COR-L47 (cell line): ENCODE data around the gene KATNB1.
"Not testable (repeated sequence)": the region's sequence is repeated elsewhere in the genome, so short reads cannot be mapped to it uniquely, and the experiment has no call there.

Experiments used
- DNase-seq: peaks from one replicate; lab custom pipeline; 2025; lab: John Stamatoyannopoulos, UW

Gene KATNB1

DNA sequence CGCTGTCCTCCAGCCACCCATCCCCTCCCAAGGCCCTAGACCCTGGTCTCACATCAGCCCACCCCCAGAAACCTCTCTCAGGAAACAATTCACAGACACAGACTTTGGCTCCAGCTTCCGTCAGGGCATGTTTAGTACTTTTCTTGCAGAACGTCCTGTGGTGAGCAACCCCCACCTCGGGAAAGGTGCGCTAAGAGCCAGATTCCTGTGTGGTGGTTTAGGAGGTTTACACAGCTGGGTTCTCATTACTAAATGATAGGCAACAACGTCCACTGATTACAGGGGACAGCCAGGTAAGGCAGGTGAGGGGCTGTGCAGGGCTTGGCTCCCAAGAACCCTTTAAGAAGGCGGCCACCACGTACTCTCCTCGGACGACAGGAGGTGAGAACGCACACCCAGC is 37.4 kb downstream of the KATNB1 start:
- DNase-seq, result peak; percentile 12

DNA sequence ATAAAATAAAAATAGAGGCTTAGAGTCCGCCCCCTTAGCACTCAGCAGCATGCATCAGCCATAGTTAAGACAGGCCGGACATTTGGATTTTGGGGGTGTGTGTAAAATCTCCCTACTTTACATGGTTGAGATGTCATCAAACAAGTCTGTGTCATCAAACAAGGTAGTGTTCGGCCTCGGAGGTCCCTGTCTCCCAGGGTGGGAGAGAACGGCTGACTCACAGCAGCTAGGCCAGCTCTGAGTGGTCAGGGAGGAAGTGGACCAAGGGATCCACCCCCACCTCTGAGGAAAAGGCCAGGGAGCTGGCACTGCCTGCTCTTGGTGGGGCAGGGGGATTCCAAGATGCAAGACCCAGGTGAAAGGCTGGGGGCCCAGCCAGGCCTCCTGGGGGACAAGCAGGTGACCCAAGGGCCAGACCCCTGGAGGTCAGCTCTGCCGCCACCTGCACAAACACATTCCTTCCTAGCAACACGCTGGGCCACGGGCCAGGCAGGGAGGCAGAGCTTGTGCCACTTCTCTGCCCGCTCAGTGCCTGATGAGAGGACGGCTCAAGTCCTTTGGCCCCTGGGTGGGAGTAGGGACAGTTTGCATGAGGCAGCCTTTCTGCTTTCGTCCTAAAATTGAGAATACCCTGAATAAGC is 38.2 kb downstream of the KATNB1 start:
- DNase-seq, result no peak

DNA sequence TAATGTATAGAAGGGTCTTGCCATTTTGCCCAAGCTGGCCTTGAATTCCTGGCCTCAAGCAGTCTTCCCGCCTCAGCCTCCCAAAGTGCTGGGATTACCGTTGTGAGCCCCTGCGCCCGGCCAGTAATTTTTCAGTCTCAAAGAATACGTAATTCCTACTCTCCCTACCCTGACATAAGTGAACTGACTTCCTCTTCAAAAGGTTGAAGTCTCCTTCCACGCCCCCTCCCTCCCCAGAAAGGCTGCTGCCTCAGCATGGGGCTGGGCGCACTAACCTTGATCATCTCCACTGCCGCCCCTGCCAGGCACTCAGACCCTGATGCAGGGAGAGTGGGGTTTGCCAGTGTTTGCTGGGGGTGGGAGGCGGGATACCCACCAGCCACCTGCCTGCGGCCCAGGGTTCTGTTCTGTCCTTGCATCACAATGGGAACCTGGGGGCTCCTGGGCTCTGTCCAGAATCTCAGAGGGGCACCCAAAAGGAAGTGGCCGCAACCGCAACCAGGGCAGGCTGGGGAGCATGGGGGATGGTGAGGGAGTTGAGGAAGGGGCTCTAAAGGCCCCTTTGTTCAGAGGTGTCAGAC is 39.2 kb downstream of the KATNB1 start:
- no peak for DNase-seq

DNA sequence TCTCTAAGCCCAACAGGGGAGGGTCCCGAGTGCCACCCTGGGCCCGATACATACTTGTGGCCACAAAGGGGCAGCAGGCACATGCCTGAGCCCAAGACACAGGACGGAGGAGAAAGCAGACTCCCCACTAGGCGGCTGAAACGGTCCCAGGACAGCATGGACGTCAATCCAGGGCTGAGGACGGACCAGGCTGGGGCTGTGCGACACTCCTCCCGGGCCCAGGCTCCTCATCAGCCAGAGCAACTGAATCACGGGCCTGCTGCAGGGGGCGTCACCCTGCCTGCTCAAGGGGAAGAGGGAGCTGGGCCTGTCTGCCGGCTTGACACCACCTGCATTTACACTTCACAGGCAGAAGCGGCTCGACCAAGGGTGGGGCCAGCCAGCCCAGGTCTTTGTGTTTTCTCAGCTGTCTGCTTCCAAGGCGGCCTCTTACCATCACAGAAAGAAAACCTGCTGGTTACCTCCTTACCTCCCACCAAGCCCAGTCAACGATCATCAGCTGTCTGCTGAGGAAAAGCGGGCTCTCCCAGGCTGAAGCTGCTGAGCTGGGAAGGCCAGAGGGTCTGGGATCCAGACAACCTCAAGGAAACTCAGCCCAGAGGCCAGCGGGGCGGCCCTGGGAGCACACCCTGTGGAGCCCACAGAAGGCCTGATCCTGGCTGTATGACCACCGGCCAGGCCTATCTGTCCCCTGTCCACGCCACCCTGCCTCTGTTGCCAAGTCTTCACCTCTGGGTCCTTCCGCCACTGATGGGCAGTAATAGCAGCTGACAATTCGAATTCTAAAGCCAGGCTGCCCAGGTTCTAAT is 40.3 kb downstream of the KATNB1 start:
- DNase-seq, result peak; percentile 83

DNA sequence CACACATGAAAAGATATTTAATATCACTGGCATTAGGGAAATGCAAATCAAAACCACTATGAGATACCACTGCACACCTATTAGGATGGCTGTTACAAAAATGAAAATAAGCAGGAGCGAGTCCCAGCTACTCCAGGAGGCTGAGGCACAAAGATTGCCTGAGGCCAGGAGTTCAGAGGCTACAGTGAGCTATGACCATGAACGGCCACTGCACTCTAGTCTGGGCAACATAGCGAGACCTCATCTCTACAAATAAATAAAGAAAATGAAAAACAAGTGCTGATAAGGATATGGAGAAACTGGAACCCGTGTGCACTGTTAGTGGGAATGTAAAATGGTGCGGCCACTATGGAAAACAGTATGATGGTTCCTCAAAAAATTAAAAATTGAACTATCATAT is 43.1 kb downstream of the KATNB1 start:
- no peak for DNase-seq

DNA sequence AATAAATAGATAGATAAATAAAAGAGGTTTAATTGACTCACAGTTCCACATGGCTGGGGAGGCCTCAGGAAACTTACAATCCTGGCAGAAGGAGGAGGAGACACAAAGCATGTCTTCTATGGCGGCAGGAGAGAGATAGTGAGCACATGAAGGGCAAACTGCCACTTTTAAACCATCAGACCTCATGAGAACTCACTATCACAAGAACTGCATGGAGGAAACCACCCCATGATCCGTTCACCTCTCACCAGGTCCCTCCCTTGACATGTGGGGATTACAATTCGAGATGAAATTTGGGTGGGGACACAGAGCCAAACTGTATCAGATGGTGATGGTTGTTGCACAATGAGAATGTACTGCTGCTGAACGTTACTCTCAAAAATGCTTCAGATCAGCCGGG is 44.3 kb downstream of the KATNB1 start:
- DNase-seq, result not testable (repeated sequence)

DNA sequence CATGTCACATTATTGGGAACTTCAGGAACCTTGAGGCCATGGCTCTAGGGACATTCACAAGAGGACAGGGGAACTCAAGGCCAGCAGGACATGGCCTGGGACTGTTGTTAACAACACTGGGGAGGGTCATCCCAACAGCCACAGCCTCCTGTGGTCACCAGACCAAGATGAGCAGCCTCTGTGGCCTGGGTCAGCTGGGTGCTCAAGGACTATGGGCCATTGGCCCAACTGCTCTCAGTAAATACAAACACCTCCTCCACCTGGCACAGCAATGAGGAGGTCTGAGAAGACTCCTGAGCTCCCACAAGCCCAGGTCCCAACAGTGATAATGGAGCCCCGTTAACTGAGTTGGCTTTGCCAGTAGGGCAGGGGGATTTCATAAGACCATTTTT is 45.8 kb downstream of the KATNB1 start:
- DNase-seq, result no peak

DNA sequence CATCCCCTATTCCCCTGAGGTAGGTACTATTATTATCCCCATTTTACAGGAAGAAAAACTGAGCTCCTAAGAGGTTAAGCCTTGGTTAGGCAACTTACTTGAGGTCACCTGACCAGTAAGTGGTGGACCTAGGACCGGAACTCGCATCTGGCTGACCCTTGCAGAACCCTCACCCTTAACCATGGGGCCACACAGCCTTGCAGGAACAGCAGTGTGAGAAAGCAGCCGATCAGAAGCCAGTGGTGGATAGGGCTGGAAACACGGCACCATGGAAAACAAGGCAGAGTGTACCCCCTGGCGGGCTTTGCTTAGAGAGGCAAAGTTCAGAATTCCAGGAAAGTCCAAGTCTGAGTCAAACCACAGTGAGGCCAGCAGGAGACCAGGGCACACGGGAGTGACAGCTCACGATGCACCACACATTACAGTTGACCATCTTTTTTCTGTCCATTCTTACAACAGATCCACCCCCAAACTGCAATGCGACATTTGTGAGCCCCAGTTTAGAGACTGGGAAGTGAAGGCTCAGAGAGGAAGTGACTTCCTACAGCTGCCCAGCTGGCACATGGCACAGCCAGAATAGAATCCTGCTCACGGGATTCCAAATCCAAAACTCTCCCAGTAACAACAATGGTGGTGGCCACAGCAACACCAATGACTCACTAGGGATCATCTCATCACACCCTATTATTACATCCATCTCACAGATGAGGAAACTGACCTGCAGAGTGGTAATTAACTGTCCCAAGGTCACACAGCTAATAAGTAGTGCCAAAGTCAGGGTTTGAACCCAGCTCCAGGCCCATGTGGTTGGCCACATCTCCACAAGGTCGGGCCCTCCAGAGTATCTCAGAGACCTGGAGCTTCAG is 46.4 kb downstream of the KATNB1 start:
- no peak for DNase-seq

DNA sequence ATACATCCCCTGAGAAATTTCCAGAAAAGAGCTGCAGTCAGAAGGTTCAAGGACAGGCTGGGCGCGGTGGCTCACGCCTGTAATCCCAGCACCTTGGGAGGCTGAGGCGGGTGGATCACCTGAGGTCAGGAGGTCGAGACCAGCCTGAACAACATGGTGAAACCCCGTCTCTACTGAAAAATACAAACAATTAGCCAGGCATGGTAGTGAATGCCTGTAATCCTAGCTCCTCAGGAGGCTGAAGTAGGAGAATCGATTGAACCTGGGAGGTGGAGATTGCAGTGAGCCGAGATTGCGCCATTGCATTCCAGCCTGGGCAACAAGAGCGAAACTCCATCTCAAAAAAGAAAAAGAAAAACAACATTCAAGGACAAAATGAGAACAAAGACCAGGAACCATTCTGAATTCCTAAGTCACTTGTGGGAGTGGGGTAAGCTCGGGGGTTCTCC is 47.1 kb downstream of the KATNB1 start:
- not testable (repeated sequence) for DNase-seq

DNA sequence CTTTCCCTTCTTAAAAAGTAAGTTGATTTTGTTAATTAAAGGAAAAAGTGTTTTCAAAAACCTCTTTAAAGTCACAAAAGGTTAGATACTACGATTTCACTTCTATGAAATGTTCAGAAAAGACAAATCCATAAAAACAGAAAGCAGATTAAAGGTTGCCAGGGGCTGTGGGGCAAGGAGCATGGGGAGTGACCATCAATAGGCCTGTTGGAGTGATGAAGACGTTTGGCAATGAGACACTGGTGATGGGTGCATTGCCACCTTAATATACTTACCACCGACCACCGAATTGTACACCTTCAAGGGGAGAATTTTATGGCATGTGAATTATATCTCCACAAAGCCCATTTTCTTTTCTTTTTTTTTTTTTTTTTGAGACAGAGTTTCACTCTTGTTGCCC is 47.5 kb downstream of the KATNB1 start:
- DNase-seq, result no peak

DNA sequence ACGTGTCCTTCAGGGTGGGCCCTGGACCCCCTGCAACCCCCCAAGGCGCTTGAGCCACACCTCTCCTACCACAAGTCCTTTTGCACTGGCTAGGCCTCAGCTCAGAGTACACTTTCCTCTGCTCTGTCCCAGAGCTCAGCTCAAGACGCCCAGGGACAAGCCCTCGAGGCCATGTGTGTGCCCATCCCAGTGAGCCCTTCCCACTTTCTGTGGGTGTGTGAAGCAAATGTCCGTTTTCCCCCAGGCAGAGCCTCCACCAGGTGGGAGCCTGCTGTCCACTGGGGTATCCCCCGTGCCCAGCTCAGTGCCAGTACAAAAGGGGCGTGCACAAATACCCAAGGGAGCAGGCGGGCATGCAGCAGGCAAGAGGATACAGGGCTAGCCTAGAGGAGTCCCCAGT is 48.3 kb downstream of the KATNB1 start:
- no peak for DNase-seq

DNA sequence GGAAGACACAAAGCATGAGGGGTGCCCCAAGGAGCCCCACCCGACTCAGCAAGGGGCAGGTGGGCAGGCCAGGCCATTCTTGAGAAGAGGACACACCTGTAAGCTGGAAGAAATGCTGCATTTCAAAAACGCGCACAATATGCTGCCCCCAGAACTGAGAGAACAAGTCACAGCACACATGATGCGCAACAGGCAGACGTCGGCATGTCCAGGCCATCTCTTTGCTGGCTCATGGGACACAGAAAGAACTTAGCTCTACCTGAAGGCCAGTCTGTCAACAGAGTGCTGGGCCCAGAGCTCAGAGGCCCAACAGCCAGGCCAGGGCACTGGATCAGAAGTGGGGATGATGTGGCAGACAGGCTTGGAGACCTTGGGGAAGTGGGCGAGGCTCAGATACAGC is 48.8 kb downstream of the KATNB1 start:
- DNase-seq, result no peak

DNA sequence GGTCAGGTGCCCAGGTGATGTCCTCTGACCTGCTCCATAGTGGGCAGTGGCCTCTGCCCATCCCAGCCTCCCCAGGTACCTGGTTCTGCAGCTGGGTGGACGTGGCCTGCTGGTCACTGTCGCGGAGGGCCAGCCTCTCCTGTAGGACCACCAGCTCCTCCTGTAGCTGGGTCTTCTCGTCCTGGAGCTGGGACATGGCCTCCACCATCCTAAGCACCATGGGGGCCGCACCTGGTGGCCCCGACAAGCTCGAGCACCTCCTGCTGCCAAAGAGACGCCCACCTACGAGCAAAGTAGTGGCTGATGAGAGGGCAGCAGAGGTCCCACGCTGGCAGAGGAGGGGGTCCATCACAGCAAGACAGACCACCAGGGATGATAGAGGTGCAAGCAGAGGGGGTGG is 49.8 kb downstream of the KATNB1 start:
- DNase-seq, result no peak

DNA sequence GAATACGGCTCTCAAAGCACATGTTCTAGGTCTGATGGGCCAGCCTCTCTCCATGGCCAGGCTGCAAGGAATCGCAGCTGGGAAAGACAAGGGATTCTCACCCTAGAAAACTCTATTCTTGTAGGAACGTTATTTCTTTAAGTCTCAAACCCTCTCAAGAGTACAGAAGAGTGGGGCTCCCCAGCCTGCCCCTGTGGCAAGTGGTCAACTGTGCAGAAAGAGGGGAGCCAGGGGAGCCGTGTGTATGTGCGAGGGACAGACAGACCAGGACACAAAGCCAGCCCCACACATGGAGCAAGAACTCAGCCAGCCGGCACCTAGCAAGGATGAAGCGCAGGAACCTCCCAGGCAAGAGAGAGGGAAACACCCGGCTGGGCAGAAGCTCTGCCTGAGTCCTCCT is 50.4 kb downstream of the KATNB1 start:
- DNase-seq, result no peak

DNA sequence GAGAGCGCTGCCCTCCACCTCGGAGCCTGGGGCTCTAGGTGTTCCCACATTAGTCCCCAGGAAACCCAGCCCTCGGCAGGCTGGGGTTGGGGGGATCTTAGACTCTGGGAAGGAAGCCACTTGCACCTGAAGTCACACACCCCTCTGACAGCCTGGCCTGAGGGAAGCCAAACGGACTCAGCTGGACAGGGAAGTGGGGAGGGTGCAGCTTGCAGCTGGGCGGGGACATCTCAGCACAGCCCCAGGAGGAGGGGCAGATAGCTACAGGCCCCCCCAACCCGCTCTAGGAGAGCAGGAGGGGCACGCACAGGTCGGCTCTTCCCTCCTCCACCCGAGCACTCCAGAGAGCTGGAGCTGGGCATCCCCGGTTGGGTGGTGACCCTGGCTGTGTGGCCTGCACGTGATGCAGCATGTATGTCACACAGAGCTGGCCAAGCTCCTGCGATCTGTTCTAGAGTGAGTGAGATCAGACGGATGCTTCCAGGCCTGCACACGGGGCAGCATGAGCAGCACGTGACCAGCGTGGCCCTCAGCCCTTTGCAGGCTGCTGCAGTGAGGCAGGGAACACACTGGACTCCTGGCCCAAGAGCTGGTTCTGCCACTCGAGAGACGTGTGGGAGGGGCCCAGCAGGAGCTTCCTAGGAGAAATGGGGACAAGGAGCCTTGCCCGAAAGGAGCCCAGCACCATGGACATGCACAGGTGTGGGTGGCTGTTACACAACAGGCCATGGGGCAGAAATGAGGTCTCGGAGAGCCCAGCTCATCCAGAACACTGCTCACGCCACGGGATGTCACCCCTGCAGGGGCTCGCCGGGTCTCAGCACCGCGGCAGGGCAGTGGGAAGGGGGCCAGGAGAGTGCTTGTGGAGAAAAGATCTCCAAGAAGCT is 51.3 kb downstream of the KATNB1 start:
- no peak for DNase-seq

DNA sequence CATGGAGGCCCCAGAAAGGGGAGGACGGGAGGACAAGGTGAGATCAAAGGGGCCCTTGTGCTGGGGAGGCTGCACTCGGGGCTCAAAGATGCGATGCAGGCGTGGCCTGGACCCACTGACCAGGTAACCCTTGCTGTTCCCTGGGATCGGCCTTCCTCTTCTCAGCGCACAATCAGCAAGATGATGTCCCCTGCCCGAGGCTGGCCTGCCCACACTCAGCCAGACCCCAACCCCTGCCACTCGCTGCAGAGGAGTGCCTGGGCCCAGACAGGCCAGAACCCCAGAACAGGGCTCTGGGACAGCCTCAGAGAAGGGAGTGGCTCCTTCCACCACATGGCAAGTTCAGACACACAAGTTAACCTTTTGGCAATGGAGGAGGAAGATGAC is 51.9 kb downstream of the KATNB1 start:
- no peak for DNase-seq

DNA sequence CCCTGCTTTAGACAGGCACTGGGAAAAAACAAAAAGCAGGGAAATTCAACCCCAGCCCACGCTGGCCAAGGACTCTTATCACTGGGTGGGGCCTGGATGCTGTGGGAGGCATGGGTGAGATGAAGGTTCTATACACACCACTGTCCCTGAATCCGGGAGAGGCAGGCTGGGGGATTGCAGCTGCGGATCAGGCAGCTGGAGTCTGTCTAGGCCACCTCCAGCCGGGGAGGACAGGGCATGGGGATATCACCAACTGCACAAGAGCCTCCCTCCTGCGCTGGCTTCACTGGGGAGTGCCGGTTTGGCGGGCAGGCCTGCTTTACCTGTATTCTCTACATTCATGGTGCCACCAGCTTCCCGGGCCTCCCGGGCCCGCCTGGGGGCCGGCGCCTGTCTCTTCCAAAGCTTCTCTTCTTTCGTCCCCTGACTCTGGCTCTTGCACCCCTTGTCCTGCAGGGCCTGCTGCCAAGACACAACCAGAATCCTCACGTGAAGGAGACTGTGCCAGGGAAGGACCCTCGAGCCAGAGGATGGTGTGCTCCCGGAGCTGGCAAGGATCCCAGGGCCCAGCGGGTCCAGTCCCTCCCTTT is 52.8 kb downstream of the KATNB1 start:
- DNase-seq, result peak; percentile 83

DNA sequence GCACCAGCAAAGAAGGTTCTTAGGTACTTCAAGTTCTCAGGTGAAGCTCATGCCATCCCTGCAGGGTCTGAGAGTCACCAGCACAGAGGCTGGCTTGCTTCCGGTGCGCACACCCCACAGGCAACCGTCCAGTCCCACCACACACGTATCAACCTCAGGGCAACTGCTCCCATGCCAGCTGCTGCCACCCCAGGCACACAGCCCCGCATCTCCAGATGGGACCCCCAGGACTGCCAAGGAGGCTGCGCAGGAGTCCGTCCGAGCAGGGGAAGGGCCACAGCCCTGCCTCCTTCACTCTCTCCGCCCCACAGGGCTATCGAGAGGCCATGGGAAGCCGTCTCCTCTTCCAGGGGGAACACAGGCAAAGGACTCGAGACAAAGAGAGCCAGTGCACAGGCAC is 53.4 kb downstream of the KATNB1 start:
- DNase-seq, result no peak

DNA sequence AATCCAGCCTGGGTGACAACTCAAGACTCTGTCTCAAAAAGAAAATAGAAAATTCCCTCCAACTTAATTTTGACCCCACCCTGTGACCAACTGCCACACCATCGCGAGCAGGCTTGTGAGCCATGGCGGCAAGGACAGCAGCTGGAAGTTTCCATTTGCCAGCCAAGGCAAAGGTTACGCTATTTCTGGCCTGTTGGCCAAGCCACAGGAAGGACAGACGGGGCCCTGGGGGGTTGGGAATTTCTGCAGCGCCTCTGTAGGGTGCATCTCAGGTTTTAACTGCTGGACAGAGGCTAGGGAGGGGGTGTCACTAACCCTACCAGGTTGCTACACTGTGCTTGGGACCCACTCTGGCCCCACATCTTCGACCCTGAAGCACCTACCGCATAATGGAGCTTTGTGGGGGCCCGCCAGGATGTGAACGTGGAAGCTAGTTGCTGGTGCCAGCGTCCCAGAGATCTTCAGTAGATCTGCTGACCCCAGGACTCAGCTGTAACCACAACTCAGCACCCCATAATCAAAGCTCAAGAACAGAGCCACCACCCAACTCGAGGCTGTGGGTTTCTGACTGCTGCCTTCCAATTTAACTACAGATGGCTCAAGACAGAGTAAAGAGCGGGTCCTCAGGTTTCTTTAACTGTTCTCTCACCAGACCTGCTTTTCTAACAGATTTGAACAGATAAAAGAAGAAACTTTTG is 55.8 kb downstream of the KATNB1 start:
- DNase-seq, result no peak

DNA sequence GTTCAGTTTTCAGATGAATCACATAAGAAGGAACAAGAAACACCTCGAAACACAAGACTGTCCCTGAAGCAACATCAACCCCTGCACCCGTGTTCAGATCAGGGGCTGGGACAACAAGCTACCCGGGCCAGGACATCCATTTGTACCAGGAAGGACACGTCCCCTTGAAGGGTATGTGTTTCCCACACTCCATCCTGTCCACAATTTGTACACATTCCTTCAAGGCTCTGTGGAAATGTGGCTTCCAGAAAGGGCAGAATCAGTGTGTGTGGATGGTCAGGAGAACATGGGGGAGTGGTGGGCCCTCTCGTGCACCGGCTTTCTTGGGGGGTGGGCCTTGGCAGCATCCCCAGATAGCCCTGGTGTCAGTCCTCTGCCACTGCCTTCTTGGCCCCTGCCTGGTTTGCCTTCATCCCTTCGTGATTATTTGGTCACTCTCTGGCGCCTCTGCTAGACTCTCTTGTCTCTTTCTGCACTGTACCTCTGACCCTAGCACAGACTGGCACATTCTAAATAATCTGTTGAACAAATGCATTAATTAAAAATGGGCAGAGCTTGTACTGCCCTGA is 56.4 kb downstream of the KATNB1 start:
- no peak for DNase-seq
